GM18868 (cell line): ENCODE data around the gene GTSE1.

Experiments
- ATAC-seq: cut with Tn5 transposase; IDR thresholded peaks from one replicate; pipeline ENCODE4 v1.9.1; 2021; ENCODE audit warnings: mild to moderate bottlenecking, moderate library complexity; ENCODE audit not compliant: unreplicated experiment

GTSE1 gene

GRCh38 chr22:46364341-46365165, 67.9 kb downstream of the GTSE1 start:
- no peak for ATAC-seq

- ATAC-seq: no peak
Observed at GRCh38 chr22:46365166-46365624, 68.5 kb downstream of the GTSE1 start.

- no peak for ATAC-seq
Observed at GRCh38 chr22:46366327-46366731, 69.7 kb downstream of the GTSE1 start.

GRCh38 chr22:46366801-46367706, 70.4 kb downstream of the GTSE1 start:
- no peak for ATAC-seq

- no peak for ATAC-seq
Observed at GRCh38 chr22:46367707-46368191, 71.1 kb downstream of the GTSE1 start.

GRCh38 chr22:46368422-46368821, 71.8 kb downstream of the GTSE1 start:
- ATAC-seq: no peak

- no peak for ATAC-seq
Observed at GRCh38 chr22:46368871-46369715, 72.4 kb downstream of the GTSE1 start.

- ATAC-seq: no peak
Observed at GRCh38 chr22:46369716-46370583, 73.3 kb downstream of the GTSE1 start.

- no peak for ATAC-seq
Observed at GRCh38 chr22:46370584-46371291, 74.1 kb downstream of the GTSE1 start.

- ATAC-seq: no peak
Observed at GRCh38 chr22:46371623-46372226, 75.1 kb downstream of the GTSE1 start.

GRCh38 chr22:46372686-46373085, 76.0 kb downstream of the GTSE1 start:
- no peak for ATAC-seq

GRCh38 chr22:46373159-46373558, 76.5 kb downstream of the GTSE1 start:
- ATAC-seq: no peak

- no peak for ATAC-seq
Observed at GRCh38 chr22:46373921-46374662, 77.4 kb downstream of the GTSE1 start.

GRCh38 chr22:46374663-46375474, 78.2 kb downstream of the GTSE1 start:
- no peak for ATAC-seq

- ATAC-seq: no peak
Observed at GRCh38 chr22:46376111-46376510, 79.4 kb downstream of the GTSE1 start.

- ATAC-seq: no peak
Observed at GRCh38 chr22:46376908-46377524, 80.3 kb downstream of the GTSE1 start.
